Measurements from ENCODE around the gene SPEF1.

Gene SPEF1

GRCh38 chr20:3728876-3729275 is 52.4 kb downstream of the SPEF1 start:
- no peak for DNase-seq

- DNase-seq: no peak
Observed at GRCh38 chr20:3728354-3728753, 52.9 kb downstream of the SPEF1 start.

Measured in NCI-H1930 (cell line).